HG02973 (cell line): ENCODE results near the gene PALM.
"Not testable (repeated sequence)": the region's sequence is repeated elsewhere in the genome, so short reads cannot be mapped to it uniquely, and the experiment has no call there.

Source experiments
- ATAC-seq: cut with Tn5 transposase; IDR thresholded peaks from one replicate; pipeline ENCODE4 v1.9.1; 2021; ENCODE audit warnings: moderate library complexity; ENCODE audit not compliant: unreplicated experiment

Gene PALM

DNA sequence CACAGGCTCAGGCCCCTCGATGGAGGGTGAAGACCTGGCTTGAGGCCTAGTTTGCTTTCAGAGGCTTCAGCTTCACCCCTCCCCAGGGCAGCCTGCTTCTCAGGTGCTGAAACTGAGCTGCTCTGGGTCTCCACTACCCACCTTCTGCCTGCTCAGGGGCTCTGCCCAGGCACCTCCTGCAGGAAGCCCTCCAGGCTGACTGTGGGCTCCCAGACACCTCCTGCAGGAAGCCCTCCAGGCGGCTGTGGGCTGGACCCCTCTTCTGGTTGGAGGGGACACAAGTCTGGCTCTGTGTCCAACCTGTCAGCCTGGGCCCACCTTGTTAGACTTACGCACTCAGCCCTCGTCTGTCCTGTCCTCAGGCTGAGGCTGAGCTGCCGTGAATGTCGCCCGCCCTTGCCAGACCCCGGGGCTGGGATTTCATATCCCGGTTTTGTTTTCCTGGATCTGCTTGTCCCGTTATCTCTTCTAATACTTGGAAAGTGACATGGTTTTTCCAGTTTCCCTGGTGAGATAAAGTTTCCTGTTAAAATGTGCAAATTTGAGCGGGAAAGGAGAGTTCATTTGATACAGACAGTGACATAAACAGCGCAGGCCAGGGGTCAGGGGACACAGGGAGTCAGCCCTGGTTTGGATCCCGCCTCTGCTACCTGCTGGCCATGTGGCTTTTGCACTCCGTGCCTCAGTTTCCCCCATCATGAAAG is 21.4 kb downstream of the PALM start:
- ATAC-seq: no peak

- no peak for ATAC-seq
Measured at GRCh38 chr19:731000-731399, 22.3 kb downstream of the PALM start.

DNA sequence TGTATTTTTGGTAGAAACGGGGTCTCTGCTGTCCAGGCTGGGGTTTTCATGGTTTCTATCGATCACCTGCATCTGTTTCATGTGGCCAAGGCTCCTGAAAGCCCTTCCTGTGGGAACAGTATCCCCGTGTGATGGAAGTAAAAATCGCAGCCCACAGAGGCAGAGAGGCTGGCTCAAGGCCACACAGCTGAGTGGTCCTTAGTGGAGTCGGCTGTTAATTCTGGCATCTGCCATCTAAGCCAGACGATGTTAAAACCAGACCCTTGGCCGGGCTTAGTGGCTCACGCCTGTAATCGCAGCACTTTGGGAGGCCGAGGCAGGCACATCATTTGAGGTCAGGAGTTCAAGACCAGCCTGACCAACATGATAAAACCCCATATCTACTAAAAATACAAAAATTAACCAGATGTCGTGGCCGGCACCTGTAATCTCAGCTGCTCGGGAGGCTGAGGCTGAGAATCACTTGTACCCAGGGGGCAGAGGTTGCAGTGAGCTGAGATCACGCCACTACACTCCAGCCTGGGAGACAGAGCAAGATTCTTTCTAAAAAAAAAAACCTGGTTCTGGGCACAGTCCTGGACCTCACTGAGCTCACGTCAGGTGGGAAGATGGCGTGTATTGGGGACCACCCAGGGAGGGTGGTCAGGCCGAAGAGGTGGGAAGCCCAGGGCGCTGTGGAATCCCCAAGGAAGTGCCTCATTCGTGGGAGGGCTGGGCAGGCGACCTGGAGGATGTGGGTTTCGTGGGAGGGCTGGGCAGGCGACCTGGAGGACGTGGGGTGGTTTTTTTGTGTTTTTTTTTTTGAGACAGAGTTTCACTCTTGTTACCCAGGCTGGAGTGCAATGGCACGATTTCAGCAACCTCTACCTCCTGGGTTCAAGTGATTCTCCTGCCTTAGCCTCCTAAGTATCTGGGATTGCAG is 23.7 kb downstream of the PALM start:
- no peak for ATAC-seq

DNA sequence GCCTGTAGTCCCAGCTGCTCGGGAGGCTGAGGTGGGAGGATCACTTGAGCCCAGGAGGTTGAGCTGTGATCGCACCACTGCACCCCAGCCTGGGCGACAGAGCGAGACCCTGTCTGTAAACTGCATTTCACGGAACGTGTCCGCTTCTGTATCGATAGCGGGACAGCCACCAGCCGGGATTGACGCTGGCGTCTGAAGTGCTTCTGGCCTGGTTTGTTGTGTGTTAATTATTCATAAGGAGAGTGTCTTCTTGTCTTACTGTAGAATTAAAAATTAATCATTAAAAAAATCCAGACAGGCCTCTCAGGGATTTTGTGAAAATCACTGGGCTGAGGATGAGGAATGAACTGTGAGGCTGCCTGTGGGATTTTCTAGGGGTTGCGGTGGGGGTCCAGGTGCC is 26.0 kb downstream of the PALM start:
- no peak for ATAC-seq

- ATAC-seq: no peak
Measured at GRCh38 chr19:736125-736524, 27.4 kb downstream of the PALM start.

GRCh38 chr19:737591-738093 is 28.9 kb downstream of the PALM start:
- no peak for ATAC-seq

- no peak for ATAC-seq
Measured at GRCh38 chr19:738509-739128, 29.9 kb downstream of the PALM start.

GRCh38 chr19:739998-740715 is 31.4 kb downstream of the PALM start:
- ATAC-seq: no peak

- not testable (repeated sequence) for ATAC-seq
Measured at GRCh38 chr19:740816-741505, 32.2 kb downstream of the PALM start.

- ATAC-seq: no peak
Measured at GRCh38 chr19:741506-742131, 32.9 kb downstream of the PALM start.

DNA sequence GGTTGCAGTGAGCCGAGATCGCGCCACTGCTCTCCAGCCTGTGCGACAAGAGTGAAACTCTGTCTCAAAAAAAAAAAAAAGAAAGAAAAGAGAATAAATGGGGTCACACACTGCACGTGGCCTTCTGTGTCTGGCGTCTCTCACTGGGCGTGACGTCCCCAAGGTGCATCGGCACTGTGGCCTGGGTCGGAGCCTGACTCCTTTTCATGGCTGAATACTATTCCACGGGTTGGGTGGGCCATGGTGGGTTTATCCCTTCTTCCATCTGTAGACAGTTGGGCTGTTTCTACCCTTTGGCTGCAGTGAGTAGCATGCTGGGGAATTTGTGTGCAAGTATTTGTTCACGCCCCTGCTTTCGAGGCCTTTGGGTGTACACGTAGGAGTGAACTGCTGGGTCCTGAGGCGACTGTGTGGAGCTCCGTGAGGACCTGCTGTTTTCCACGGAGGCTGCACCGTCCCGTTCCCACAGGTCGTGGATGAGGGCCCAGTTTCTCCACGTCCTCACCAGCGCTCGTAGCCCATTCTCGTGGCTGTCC is 33.9 kb downstream of the PALM start:
- ATAC-seq: no peak

GRCh38 chr19:743168-743687 is 34.5 kb downstream of the PALM start:
- ATAC-seq: no peak

GRCh38 chr19:745138-745537 is 36.4 kb downstream of the PALM start:
- not testable (repeated sequence) for ATAC-seq

DNA sequence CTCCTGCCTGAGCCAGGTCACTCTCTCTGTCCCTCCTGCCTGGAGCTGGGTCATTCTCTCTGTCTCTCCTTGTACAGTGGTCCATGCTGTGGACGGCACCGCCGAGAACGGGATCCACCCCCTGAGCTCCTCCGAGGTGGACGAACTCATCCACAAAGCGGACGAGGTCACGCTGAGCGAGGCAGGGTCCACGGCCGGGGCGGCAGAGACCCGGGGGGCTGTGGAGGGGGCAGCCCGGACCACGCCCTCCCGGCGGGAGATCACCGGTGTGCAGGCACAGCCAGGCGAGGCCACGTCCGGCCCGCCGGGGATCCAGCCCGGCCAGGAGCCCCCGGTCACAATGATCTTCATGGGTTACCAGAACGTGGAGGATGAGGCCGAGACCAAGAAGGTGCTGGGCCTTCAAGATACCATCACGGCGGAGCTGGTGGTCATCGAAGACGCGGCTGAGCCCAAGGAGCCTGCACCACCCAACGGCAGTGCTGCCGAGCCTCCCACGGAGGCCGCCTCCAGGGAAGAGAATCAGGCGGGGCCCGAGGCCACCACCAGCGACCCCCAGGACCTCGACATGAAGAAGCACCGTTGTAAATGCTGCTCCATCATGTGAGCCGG is 37.6 kb downstream of the PALM start:
- ATAC-seq: no peak

- ATAC-seq: no peak
Measured at GRCh38 chr19:746956-747355, 38.2 kb downstream of the PALM start.

DNA sequence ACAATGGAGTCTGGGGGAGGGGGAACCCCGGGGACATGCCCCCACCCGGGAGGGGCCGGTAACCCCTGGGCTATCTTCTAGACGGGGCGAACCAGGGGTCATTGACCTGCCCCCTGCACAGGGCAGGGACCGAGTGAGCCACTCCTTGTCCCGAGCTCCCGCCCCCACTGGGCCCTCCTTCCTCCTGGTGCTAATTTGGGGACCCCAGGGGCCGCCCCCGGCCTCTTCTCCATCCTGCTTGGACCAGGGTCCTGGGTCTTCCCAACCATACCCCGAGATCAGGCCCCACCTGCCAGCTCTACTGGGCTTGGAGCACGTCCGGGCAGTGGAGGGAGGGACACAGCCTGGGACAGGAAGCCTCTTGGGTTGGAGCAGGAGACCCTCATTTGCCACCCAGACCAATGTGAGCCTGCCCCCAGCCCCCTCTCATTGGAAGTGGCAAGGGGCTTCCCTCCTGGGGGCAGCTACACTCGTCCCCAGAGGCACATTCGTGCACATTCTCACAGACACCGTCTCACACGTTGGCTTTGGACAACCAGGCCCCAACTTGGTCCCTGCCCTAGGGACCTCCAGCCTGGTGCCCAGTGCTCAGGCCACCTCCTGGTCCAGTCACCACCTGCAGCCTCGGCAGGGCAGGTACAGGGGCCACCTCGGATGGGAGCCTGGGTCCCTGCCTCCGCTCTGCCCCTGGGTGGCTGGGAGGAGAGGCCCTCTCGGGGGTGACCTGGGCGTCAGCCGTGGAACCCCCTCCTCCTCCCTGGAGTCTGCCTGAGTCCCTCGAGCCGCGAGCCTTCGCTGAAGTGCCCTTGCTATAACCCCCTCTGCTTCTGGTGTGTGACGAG is 38.9 kb downstream of the PALM start:
- ATAC-seq: no peak

DNA sequence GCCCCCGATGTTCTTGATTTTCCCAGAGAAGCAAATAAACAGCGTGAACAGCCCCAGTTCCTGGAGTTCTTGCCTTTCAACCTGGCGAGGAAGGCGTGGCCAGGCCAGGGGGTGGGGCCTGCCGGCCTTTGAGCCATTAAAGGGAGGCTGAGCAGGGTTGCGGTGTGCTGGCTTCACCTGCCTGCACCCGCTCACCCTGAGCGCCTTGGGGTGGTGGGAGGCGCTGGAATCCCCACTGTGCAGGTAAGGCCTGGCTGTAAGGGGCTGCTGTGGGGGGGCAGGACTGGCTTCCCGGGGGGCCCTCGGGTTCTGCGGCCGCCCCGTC is 39.5 kb downstream of the PALM start:
- ATAC-seq: no peak

- ATAC-seq: no peak
Measured at GRCh38 chr19:749811-750210, 41.1 kb downstream of the PALM start.
